Peyer's patch (tissue), 4 donors: ENCODE measurements around the gene RMND1. TPM values are rescaled to one million over a fixed set of nuclear protein-coding genes. Genes with fewer than 3 reads are reported as not detected.
A peak's percentile ranks its signal among the peaks of the same experiment; 100 is the strongest.
"Not testable (repeated sequence)": the region's sequence is repeated elsewhere in the genome, so short reads cannot be mapped to it uniquely, and the experiment has no call there.

ENCODE experiments used
- DNase-seq, 3 donors: peaks; one replicate each; pipeline ENCODE4 v3.0.0-alpha.2; 2017 to 2019
- H3K27ac ChIP-seq, 4 donors: fragments of 200-600 bp; sonication (generic); one replicate each; pipeline ENCODE4 v1.5.1; 2016 to 2019
- H3K27me3 ChIP-seq, 2 donors: fragments of 200-600 bp; sonication (generic); one replicate each; pipeline ENCODE4 v1.5.1; 2019
- H3K36me3 ChIP-seq, 3 donors: fragments of 200-600 bp; sonication (generic); one replicate each; pipeline ENCODE4 v1.5.1; 2016 to 2019
- H3K4me1 ChIP-seq, 4 donors: fragments of 200-600 bp; sonication (generic); one replicate each; pipeline ENCODE4 v1.5.1; 2016 to 2019
- H3K4me3 ChIP-seq, 4 donors: fragments of 200-600 bp; sonication (generic); 1 replicate in 3 of 4; 2 replicates in 1 of 4; pipeline ENCODE4 v1.5.1; 2016 to 2019; ENCODE audit warnings: mild to moderate bottlenecking in 1 of 4
- H3K9me3 ChIP-seq, 4 donors: fragments of 200-600 bp; sonication (generic); one replicate each; pipeline ENCODE4 v1.5.1; 2016 to 2019; ENCODE audit warnings: mild to moderate bottlenecking in 1 of 4
- CTCF ChIP-seq, 6 experiments: fragments of 450-650 bp in 4 of 6; fragments of 200-600 bp in 2 of 6; sonication (generic) in 1 of 6; IDR thresholded peaks; one replicate each; pipeline ENCODE4 v1.5.1; 2017 to 2019; ENCODE audit warnings: antibody characterized with exemption in 6 of 6, mild to moderate bottlenecking in 3 of 6, moderate library complexity in 1 of 6
- POLR2A ChIP-seq, 2 donors: fragments of 450-650 bp; IDR thresholded peaks; one replicate each; pipeline ENCODE4 v1.5.1; 2017; ENCODE audit warnings: antibody characterized with exemption in 2 of 2, mild to moderate bottlenecking in 2 of 2, moderate library complexity in 2 of 2
- total RNA-seq, 4 donors: library from RNA; depleted of rRNA; stranded (reverse); fragments of >200 nt; gene quantifications; one replicate each; pipeline ENCODE4 v1.1.0, GENCODE V29; 2016

The RMND1 gene
- total RNA-seq, 4 donors from 2014 or later = 18.2 to 50.3 (median 35.6) TPM

- Histone ChIP-seq H3K4me3 (peak overlapping the region; percentile 86 to 100 (median 88)), H3K27ac (peak overlapping the region; percentile 99 to 100 (median 100)), H3K36me3 (no peaks in the 10 kb centered on the region), H3K4me1 (peaks cover 0 to 51% (median 13%) of the 10 kb centered on the region in 4 donors), H3K9me3 (no peaks in the 10 kb centered on the region), H3K27me3 (no peaks in the 10 kb centered on the region)
- no peak for TF ChIP-seq POLR2A (IDR thresholded peaks at IDR 0.05)
- TF ChIP-seq CTCF (IDR thresholded peaks at IDR 0.05) = no peak
- DNase-seq = no peak
These were observed 62.8 kb downstream of the RMND1 start for GRCh38 chr6:151388997-151389617.

GRCh38 chr6:151388236-151388635, 63.7 kb downstream of the RMND1 start:
- peaks cover 0 to 44% (median 13%) of the 10 kb centered on the region in 4 donors for H3K4me1 ChIP-seq
- H3K4me3 ChIP-seq = no peak overlapping the region
- peak overlapping the region in 1 of 4 donors; percentile 19 for H3K27ac ChIP-seq
- TF ChIP-seq POLR2A (IDR thresholded peaks at IDR 0.05) (no peak), CTCF (IDR thresholded peaks at IDR 0.05) (no peak)
- H3K27me3 ChIP-seq = no peaks in the 10 kb centered on the region
- no peak for DNase-seq
- no peaks in the 10 kb centered on the region for H3K9me3 ChIP-seq
- H3K36me3 ChIP-seq = no peaks in the 10 kb centered on the region

- no peaks in the 10 kb centered on the region for H3K36me3 ChIP-seq
- H3K4me1 ChIP-seq = peaks cover 0 to 35% (median 9%) of the 10 kb centered on the region in 4 donors
- no peak for TF ChIP-seq POLR2A (IDR thresholded peaks at IDR 0.05)
- no peak for TF ChIP-seq CTCF (IDR thresholded peaks at IDR 0.05)
- no peak overlapping the region for H3K4me3 ChIP-seq
- DNase-seq = no peak
- no peaks in the 10 kb centered on the region for H3K27me3 ChIP-seq
- no peak overlapping the region for H3K27ac ChIP-seq
- H3K9me3 ChIP-seq = no peaks in the 10 kb centered on the region
These were observed 64.6 kb downstream of the RMND1 start for GRCh38 chr6:151387175-151387970.

- Histone ChIP-seq H3K4me3 (no peak overlapping the region), H3K36me3 (no peaks in the 10 kb centered on the region), H3K27me3 (no peaks in the 10 kb centered on the region), H3K27ac (no peak overlapping the region), H3K9me3 (no peaks in the 10 kb centered on the region), H3K4me1 (peaks cover 0 to 35% (median 8%) of the 10 kb centered on the region in 4 donors)
- TF ChIP-seq POLR2A (IDR thresholded peaks at IDR 0.05) (no peak), CTCF (IDR thresholded peaks at IDR 0.05) (peak in 1 of 6 experiments; percentile 25)
- DNase-seq = no peak
These were observed 66.7 kb downstream of the RMND1 start for GRCh38 chr6:151385177-151385576.

- H3K4me1 ChIP-seq = peaks cover 0 to 35% (median 7%) of the 10 kb centered on the region in 4 donors
- no peak for DNase-seq
- no peaks in the 10 kb centered on the region for H3K36me3 ChIP-seq
- TF ChIP-seq POLR2A (IDR thresholded peaks at IDR 0.05) (no peak), CTCF (IDR thresholded peaks at IDR 0.05) (no peak)
- H3K9me3 ChIP-seq = no peaks in the 10 kb centered on the region
- H3K27ac ChIP-seq = no peak overlapping the region
- H3K27me3 ChIP-seq = no peaks in the 10 kb centered on the region
- H3K4me3 ChIP-seq = no peak overlapping the region
These were observed 67.8 kb downstream of the RMND1 start for GRCh38 chr6:151384151-151384550.

- H3K27ac ChIP-seq, H3K36me3 ChIP-seq, H3K9me3 ChIP-seq, H3K27me3 ChIP-seq, H3K4me3 ChIP-seq, DNase-seq: not testable (repeated sequence)
- peaks cover 0 to 21% (median 5%) of the 10 kb centered on the region in 4 donors for H3K4me1 ChIP-seq
These were observed 69.3 kb downstream of the RMND1 start for GRCh38 chr6:151382631-151383030.
